Fibroblast of pulmonary artery (primary cell): ENCODE data around the gene PTPRG.
"Not testable (repeated sequence)": the region's sequence is repeated elsewhere in the genome, so short reads cannot be mapped to it uniquely, and the experiment has no call there.

Experiments used
- DNase-seq: peaks from one replicate; pipeline ENCODE4 v3.0.0-alpha.2; 2010; ENCODE audit warnings: low read depth
- H3K4me3 ChIP-seq: replicated peaks from 2 replicates; pipeline ENCODE4 v1.5.1; 2011; ENCODE audit warnings: low read depth, mild to moderate bottlenecking, control low read depth, low read length, moderate library complexity
- TF ChIP-seq, protein P1 (sequence below): IDR thresholded peaks from 2 replicates; pipeline ENCODE4 v1.5.1; 2011; ENCODE audit warnings: mild to moderate bottlenecking, control low read depth, low read length, inconsistent platforms; ENCODE audit errors: missing control alignments

PTPRG gene

GRCh38 chr3:61743067-61743466, 181.7 kb downstream of the PTPRG start:
- TF ChIP-seq, protein P1, sequence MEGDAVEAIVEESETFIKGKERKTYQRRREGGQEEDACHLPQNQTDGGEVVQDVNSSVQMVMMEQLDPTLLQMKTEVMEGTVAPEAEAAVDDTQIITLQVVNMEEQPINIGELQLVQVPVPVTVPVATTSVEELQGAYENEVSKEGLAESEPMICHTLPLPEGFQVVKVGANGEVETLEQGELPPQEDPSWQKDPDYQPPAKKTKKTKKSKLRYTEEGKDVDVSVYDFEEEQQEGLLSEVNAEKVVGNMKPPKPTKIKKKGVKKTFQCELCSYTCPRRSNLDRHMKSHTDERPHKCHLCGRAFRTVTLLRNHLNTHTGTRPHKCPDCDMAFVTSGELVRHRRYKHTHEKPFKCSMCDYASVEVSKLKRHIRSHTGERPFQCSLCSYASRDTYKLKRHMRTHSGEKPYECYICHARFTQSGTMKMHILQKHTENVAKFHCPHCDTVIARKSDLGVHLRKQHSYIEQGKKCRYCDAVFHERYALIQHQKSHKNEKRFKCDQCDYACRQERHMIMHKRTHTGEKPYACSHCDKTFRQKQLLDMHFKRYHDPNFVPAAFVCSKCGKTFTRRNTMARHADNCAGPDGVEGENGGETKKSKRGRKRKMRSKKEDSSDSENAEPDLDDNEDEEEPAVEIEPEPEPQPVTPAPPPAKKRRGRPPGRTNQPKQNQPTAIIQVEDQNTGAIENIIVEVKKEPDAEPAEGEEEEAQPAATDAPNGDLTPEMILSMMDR: no peak
- no peak for DNase-seq
- no peak overlapping the region for H3K4me3 ChIP-seq

DNA sequence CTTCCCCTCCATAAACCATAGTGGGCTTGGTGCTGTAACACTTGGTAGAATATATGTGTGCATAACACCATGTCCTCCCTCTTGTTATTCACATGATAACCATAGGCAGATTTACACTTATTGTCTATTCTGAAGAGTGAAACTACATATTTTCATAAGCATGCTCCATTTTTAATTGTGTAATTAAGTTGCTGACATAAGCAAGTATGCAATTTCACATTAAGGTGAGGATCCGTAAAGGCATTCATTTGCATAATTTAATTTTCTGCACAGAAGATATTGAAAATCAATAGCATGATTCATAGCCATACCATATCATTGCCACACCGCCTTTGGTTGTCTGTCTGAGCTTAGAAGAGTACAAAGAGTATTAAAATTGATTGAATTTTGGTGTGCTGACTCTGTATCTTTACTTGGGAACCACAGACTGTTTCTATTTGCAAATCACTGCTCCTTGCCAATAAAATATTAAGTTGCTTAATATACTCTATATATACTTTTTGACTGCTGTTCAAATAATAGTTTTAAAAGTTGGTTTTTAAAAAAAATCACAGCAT, 182.4 kb downstream of the PTPRG start:
- TF ChIP-seq, protein P1: no peak

DNA sequence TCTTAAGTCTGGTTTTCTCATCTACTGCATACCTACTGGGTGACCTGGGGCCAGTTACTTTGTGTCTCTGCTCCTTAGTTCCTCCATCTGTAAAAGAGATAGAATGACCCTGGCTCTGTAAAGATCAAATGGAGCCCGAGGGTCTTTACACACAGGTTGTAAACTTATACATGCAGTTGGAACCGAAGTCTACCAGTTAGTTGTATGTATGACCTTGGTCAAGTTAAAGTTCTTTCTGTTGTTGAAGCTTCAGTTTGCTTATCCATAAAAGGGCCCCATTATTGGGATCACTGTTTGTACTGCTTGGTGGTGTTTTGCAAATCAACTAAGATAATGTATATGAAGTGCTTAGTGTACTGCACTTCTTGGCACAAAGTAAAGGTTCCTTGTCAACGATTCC, 186.9 kb downstream of the PTPRG start:
- TF ChIP-seq, protein P1: no peak

More for the DNA sequence above, 182.4 kb downstream of the PTPRG start:
- no peak overlapping the region for H3K4me3 ChIP-seq
- no peak for DNase-seq

DNA sequence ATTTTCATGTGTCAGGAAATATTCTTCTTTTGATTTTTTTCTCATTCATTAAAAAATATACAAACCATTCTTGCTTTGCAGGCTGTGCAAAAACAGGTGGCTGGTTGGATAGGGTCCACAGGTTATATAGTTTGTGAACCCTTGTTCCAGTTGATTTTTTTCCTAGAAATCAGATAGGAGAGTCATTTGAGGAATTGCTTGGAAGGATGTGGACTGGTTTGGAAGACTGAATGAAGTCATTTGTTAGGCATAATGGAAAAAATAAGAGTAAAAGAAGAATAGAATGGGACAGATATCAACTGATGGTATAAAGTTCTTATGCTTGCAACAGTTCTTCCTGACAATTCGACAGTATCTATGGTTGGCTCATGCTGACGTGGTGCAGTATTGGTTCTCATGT, 189.4 kb downstream of the PTPRG start:
- TF ChIP-seq, protein P1: no peak
- no peak overlapping the region for H3K4me3 ChIP-seq
- peak; percentile 38 for DNase-seq

More for the DNA sequence above, 186.9 kb downstream of the PTPRG start:
- no peak for DNase-seq
- H3K4me3 ChIP-seq: no peak overlapping the region

- no peak overlapping the region for H3K4me3 ChIP-seq
- TF ChIP-seq, protein P1: no peak
- DNase-seq: no peak
Measured at GRCh38 chr3:61758839-61759238, 197.5 kb downstream of the PTPRG start.

DNA sequence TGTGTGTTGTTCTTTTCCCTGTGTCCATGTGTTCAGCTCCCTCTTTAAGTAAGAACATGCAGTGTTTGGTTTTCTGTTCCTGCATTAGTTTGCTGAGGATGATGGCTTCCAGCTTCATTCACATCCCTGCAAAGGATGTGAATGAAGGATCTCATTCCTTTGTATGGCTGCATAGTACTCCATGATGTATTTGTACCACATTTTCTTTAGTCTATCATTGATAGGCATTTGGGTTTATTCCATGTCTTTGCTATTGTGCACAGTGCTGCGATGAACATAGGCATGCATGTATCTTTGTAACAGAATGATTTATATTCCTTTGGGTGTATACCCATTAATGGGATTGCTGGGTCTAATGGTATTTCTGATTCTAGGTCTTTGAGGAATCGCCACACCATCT, 199.4 kb downstream of the PTPRG start:
- DNase-seq, H3K4me3 ChIP-seq: not testable (repeated sequence)

DNA sequence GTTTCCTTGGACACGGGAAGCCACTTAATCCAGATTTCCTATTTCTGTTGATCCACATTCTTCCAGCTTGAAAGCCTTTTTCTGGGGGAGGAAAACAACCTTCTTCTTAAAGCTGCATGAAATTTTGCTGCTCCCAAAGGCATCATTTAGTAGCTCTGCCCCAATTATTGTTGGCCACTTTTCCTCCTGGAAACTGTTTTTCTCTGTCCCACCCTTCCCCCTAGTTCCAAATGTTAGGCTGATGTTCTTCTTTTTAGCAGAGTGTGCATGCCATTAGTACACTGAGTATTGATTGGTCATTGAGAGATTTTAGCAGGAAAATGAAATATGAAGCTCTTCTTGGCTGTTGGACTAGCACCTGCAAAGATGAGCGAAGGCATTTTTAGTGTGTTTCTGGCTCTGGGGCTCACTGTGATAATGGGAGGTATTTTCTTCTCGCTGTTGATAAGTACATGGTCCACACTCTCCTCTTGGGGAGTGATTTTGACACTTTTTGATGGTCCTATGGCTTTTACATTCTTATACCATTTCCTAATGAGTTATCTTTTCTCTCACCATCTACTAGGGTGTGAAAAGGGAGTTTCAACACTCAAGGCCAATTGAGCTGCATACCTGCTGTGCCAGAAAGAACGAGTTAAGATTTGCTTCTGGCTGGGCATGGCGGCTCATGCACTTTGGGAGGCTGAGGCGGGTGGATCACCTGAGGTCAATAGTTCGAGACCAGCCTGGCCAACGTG, 200.5 kb downstream of the PTPRG start:
- TF ChIP-seq, protein P1: no peak
- H3K4me3 ChIP-seq: no peak overlapping the region
- DNase-seq: no peak
